GM18511 (cell line): Measurements from ENCODE around the gene HDAC3.
A peak's percentile ranks its signal among the peaks of the same experiment; 100 is the strongest.

ENCODE experiments used
- ATAC-seq: cut with Tn5 transposase; IDR thresholded peaks from one replicate; pipeline ENCODE4 v1.9.1; 2021; ENCODE audit warnings: mild to moderate bottlenecking, moderate library complexity; ENCODE audit not compliant: unreplicated experiment

HDAC3 gene

DNA sequence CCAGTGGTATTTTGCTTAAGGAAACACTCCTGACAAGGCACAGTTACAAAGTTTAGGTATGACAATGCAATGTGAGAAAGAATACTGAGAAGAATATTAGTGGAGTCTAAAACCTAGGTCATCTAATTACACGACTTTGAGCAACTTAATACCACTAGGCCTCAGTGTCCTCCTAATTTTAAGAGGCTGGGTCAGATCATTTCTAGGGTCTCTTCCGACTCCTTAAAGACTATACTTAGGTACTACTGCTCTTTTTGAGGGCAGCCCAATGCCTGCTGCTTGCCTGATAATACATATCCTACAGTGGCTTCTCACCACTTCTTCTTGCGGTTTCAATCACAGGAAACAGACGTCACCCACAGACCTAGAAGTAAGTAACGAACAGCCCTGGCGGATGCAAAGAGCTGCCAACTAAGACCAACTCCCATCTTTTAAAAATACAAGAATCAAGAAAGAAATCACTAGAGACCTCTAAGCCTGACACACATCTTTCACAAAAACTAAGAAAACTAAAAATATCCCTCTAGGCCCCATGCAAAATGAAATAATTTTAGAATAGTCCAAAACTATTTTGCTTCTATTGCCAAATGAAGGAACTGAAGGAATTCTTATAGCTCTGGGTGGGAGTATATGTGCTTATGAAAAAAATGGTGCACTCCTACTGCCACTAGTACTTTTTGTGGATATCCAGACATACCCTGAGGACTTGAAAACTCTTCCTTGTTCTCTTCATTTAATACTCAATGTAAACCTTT lies 30.9 kb downstream of the HDAC3 start:
- peak; percentile 98 for ATAC-seq

DNA sequence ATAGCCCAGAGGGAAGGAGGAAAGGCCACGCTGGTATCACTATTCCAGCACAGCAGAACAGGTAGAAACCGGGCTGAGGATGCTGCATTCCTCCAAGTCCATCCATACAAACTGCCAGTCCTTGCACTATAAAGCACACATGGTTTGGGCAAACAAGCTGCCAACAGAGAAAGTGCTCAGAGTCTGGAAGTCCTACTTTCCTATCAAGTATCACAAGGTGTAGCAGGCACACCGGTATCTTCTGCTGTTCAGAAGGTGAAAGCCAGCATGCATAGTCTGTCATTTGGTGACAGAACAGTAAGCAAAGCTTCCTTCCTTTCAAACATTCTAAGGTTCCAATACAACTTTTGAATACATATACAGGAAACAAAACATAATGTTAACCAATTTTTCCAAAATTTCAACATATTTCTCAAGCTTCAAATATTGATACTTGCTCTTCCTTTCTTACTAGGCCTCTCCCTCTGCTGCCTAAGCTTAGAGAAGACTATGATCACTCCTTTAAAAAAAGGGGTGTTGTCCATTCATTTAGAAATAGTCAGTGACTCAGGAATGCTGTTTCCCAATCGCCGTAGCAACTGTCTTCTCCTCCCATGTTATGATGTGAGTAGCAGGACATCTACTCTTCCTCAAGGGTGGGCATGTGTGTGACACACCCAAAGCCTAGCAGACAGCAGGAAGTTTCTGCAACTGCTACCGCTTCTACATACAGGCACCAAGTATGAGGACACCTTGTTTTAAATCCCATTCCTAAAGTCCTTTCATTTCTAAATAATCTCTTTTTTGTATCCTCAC lies 32.5 kb downstream of the HDAC3 start:
- ATAC-seq, result no peak

DNA sequence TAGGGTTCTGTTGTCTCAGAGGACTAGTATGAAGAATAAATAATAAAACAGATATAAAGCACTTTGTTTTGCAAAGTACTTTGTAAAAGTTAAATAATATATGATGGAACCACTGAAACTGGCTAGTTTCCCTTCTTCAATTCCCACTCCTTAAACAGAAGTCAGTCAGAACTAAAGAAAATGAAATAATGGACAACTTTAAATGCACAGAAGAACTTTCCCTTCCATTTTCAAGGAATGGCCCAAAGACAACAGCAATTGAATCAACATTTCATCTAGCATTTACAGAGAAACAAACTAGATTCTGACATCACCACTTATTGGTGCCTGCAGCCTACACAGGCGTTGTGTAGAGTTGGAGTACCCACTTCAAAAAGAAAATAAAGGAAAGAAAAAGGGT lies 34.0 kb downstream of the HDAC3 start:
- no peak for ATAC-seq

DNA sequence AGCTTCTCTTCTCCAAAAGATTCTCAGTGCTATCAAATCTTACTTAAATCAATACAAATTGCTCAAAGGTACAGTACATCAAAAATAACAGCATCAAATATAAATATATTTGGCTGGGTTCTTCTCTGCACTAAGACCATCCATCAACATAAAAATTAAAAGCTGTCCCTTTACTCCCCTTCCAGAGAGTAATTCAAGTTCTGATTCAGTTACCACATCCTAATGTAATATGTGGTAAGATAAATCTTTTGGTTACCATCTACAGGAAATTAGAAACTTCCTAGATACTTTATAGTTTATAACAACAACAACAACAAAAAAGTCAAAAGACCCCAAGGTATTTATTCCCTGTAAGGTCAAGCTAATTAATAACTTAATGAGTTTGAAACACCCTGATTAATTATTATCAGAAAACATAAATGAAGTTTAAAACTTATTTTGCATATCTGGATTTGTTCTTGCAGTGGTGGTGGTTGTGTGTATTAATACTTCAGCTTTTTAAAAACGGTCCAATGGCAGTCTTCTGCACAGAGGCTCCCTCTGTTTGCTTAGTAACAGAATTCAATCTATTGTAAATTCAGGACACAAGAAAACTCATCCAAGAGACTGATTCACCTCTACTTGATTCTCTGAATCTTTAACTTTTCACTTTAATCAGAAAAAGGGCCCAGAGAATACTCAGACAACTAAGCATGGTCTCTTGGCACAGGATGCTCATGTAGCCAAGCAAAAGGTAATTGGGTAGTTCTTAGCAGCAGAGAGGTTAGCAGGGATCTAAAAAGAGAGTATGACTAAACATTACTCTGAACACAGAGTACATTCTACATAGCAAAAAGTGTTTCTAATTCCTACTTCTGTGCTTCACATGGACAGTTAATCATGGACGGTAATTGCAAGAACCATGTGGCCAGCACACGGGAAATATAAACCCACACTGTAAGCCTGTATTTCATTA lies 38.0 kb downstream of the HDAC3 start:
- peak; percentile 66 for ATAC-seq

DNA sequence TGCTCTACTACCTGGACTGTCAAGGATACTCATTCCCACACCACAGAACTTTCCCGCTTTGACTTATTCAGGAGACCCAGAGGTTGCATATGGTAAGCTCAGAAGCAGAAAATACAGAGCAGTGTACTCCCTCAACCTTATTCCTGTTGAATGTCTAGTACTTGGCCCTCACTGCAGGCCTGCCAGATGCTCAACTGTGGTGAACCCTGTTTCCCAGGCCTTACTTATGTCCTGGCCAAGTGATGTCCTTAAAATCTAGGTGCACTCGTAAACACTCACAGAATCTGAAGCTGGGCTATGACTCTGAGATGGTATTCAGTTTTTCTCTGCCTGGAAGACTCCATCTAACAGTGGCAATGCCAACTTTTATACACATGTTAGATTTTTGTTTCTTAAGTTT lies 38.8 kb downstream of the HDAC3 start:
- ATAC-seq, result no peak

DNA sequence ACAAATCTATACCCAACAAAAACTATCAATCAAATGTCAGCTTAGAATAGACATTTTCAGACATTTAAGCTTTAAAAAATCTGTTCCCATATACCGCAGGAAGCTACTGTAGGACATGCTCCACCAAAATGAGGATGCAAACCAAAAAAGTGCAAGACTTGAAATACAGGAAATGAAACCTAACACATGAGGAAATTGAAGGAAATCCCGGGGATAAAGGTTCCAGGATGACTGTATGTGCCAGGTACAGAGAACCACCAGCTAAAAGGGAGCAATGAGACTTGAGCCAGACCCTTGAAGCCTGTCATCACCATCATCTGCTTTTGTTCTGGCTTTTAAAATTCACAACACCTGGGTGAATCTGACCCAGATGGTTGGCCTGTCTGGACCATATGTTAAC lies 39.3 kb downstream of the HDAC3 start:
- no peak for ATAC-seq

DNA sequence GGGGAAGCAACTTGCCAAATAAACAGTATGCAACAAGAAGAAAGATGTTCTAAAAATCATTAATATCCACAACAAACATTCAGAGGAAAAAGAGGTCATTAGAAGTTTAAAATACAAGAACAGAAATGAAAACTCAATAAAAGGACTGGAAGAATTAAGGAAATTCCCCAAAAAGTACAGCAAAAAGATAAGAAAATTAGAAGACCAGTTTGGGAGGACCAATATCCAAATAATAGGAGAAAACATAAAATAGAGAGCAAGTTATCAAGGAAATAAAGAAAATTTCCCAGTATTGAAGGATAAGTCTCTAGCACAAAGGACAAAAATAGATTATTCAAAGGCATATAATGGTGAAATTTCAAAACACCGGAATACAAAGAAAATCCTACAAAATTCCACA lies 39.8 kb downstream of the HDAC3 start:
- ATAC-seq, result no peak

DNA sequence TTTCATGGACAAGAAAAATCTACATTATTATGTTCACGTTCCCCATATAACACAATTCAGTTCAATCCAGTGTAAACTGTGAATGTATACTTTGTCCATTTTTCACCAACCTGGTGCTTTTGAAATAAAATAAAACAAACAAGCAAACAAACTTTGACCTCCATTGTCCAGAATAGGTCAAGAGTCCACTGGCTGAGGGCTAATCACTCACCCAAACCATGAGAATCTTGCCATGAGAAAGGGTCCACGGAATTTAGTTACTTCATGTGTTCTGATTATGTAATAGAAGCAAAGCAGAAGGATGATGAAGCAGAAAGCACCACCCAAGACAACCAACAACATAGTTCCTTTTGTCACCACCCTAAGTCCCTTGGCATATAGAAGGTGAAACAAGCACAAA lies 46.5 kb downstream of the HDAC3 start:
- ATAC-seq, result no peak

DNA sequence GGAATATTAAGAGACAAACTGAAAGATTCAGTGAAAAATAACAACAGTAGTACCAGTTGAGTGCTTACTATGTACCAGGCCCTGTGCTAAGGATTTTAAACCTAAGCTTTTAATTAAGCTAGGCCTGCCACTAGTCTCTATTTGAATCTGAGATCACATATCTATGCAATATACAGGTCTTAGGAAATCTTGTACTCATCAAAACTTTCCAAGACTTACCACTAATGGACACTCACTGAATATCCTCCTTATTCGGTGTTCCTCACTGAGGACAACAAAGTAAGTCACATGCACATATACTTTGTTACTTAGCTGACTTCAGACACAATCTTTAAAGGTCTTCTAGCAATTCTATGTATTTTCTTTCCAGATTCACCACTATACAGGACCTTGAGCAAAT lies 50.4 kb downstream of the HDAC3 start:
- ATAC-seq, result no peak

DNA sequence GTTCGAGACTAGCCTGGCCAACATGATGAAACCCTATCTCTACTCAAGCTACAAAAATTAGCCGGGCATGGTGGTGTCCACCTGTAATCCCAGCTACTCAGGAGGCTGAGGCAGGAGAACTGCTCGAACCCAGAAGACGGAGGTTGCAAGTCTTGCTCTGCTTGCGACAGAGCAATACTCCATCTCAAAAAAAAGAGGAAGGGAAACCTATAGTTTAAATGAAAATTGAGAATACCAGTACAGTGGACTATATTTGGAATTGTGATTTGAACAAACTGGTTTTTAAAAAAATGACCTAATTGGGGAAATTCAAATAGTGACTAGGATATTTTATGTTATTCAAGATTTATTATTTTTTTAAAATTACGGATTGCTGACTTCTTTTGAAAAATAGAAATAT lies 51.1 kb downstream of the HDAC3 start:
- no peak for ATAC-seq

DNA sequence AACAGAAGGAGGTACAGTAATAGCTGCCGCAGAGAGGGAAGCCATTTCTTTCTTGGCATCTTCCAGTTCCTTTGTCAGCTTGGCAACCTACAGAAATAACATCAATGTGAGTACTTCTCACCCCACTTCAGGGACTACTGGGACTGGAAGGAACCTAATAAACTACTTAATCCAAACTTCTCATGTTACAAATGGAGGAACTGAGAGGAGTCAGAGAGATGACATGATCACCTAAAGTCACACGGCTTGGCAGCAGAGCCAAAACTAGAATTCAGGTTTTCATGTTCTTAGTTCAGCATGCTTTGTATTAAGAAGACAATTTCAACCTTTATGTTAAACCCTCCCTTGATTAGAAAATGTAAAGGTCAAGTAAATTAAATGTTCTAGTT lies 62.5 kb downstream of the HDAC3 start:
- no peak for ATAC-seq

DNA sequence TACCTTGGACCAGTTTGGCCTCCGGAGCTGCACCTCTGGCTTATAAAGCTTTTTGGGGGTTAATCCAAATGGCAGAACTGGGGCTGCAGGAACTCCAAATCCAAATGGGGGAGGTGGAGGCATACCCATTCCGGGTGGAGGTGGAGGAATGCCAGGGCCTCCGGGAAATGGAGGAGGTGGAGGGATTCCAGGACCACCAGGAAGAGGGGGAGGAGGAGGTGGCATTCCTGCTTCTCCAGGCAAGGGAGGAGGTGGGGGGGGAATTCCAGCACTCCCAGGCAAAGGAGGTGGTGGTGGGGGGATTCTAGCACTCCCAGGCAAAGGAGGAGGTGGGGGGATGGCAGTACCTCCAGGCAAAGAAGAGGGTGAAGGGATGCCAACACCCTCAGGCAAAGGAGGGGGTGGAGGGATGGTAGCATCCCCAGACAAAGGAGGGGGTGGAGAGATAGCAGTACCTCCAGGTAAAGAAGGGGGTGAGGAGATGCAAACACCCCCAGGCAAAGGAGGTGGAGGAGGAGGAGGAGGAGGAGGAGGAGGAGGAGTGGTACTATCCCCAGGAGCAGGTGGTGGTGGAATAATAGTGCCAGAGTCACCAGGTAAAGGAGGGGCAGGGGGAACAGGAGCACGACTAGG lies 63.0 kb downstream of the HDAC3 start:
- ATAC-seq, result no peak
